MM.1S (cell line): ENCODE data around the gene PTPRD.

Experiments used
- DNase-seq: peaks from one replicate; pipeline ENCODE4 v3.0.0-alpha.2; 2015
- H2AFZ ChIP-seq: fragments of 300-600 bp; sonication (generic); 2 replicates; pipeline ENCODE4 v1.6.0; 2016; ENCODE audit warnings: antibody characterized with exemption, low read length
- H3F3A ChIP-seq: fragments of 300-600 bp; sonication (generic); 2 replicates; pipeline ENCODE4 v1.6.1; 2016; ENCODE audit warnings: mild to moderate bottlenecking, antibody characterized with exemption, low read length, moderate library complexity, mixed read lengths; ENCODE audit not compliant: insufficient read depth
- H3K27ac ChIP-seq: fragments of 300-600 bp; sonication (generic); 2 replicates; pipeline ENCODE4 v1.5.1; 2016; ENCODE audit warnings: mild to moderate bottlenecking, low read length
- H3K27me3 ChIP-seq: fragments of 300-600 bp; sonication (generic); replicated peaks from 2 replicates; pipeline ENCODE4 v1.6.0; 2016; ENCODE audit warnings: low read length; ENCODE audit not compliant: insufficient read depth
- H3K36me3 ChIP-seq: fragments of 300-600 bp; sonication (generic); replicated peaks from 2 replicates; pipeline ENCODE4 v1.6.1; 2016; ENCODE audit warnings: mild to moderate bottlenecking, low read length, mixed read lengths; ENCODE audit not compliant: insufficient read depth
- H3K4me1 ChIP-seq: fragments of 300-600 bp; sonication (generic); 2 replicates; pipeline ENCODE4 v1.6.1; 2016; ENCODE audit warnings: low read length, mixed read lengths
- H3K4me2 ChIP-seq: fragments of 300-600 bp; sonication (generic); 2 replicates; pipeline ENCODE4 v1.6.0; 2016; ENCODE audit warnings: low read depth, low read length
- H3K4me3 ChIP-seq: fragments of 300-600 bp; sonication (generic); 2 replicates; pipeline ENCODE4 v1.5.1; 2016; ENCODE audit warnings: low read length, mixed read lengths
- H3K79me2 ChIP-seq: fragments of 300-600 bp; sonication (generic); 2 replicates; pipeline ENCODE4 v1.6.1; 2016; ENCODE audit warnings: mixed run types, low read length, mixed read lengths
- H3K9ac ChIP-seq: fragments of 300-600 bp; sonication (generic); 2 replicates; pipeline ENCODE4 v1.6.1; 2016; ENCODE audit warnings: low read length, mixed read lengths
- H3K9me2 ChIP-seq: fragments of 300-600 bp; sonication (generic); replicated peaks from 2 replicates; pipeline ENCODE4 v1.6.1; 2016; ENCODE audit warnings: mild to moderate bottlenecking, low read length, mixed read lengths; ENCODE audit not compliant: insufficient read depth
- H3K9me3 ChIP-seq: fragments of 300-600 bp; sonication (generic); replicated peaks from 2 replicates; pipeline ENCODE4 v1.6.1; 2016; ENCODE audit warnings: mild to moderate bottlenecking, low read length, mixed read lengths; ENCODE audit not compliant: insufficient read depth
- H4K20me1 ChIP-seq: fragments of 300-600 bp; sonication (generic); 2 replicates; pipeline ENCODE4 v1.6.1; 2016; ENCODE audit warnings: mild to moderate bottlenecking, low read length, moderate library complexity, mixed read lengths; ENCODE audit not compliant: insufficient read depth
- CTCF ChIP-seq: fragments of 300-600 bp; sonication (generic); IDR thresholded peaks from 2 replicates; pipeline ENCODE4 v1.5.1; 2016; ENCODE audit warnings: antibody characterized with exemption, low read length, mixed read lengths
- EZH2 ChIP-seq: fragments of 300-600 bp; sonication (generic); optimal IDR thresholded peaks from 2 replicates; pipeline ENCODE3; 2017; ENCODE audit warnings: low read depth, mild to moderate bottlenecking, antibody characterized with exemption, low read length, mixed read lengths
- EZH2phosphoT487 ChIP-seq: fragments of 300-600 bp; sonication (generic); IDR thresholded peaks from 2 replicates; pipeline ENCODE4 v1.6.1; 2018; ENCODE audit warnings: antibody characterized with exemption, low read length

Gene PTPRD

GRCh38 chr9:8349901-8350300, 2262.9 kb downstream of the PTPRD start:
- Histone ChIP-seq H3K79me2 (no peaks in the 10 kb centered on the region), H3F3A (no peaks in the 10 kb centered on the region), H3K36me3 (no peaks in the 10 kb centered on the region), H2AFZ (no peak overlapping the region), H3K27ac (no peak overlapping the region), H3K9me3 (no peaks in the 10 kb centered on the region), H3K4me3 (no peak overlapping the region), H3K9me2 (no peaks in the 10 kb centered on the region), H3K4me1 (no peaks in the 10 kb centered on the region), H3K4me2 (no peak overlapping the region), H4K20me1 (no peaks in the 10 kb centered on the region), H3K9ac (no peak overlapping the region), H3K27me3 (no peaks in the 10 kb centered on the region)
- DNase-seq = no peak
- TF ChIP-seq CTCF (no peak), EZH2phosphoT487 (no peak), EZH2 (no peak)

- no peaks in the 10 kb centered on the region for H4K20me1 ChIP-seq
- H3K4me3 ChIP-seq = no peak overlapping the region
- no peak overlapping the region for H3K9ac ChIP-seq
- H3K79me2 ChIP-seq = no peaks in the 10 kb centered on the region
- no peaks in the 10 kb centered on the region for H3K9me3 ChIP-seq
- no peaks in the 10 kb centered on the region for H3F3A ChIP-seq
- no peak overlapping the region for H3K4me2 ChIP-seq
- H3K4me1 ChIP-seq = no peaks in the 10 kb centered on the region
- H3K27ac ChIP-seq = no peak overlapping the region
- no peak for DNase-seq
- TF ChIP-seq EZH2phosphoT487 (no peak), EZH2 (no peak), CTCF (no peak)
- H3K9me2 ChIP-seq = no peaks in the 10 kb centered on the region
- H2AFZ ChIP-seq = no peak overlapping the region
- no peaks in the 10 kb centered on the region for H3K36me3 ChIP-seq
- H3K27me3 ChIP-seq = no peaks in the 10 kb centered on the region
Observed at GRCh38 chr9:8349376-8349775, 2263.4 kb downstream of the PTPRD start.

GRCh38 chr9:8348756-8349155, 2264.0 kb downstream of the PTPRD start:
- H3K27ac ChIP-seq = no peak overlapping the region
- no peaks in the 10 kb centered on the region for H3K27me3 ChIP-seq
- H3K9me2 ChIP-seq = no peaks in the 10 kb centered on the region
- H3K36me3 ChIP-seq = no peaks in the 10 kb centered on the region
- H3K79me2 ChIP-seq = no peaks in the 10 kb centered on the region
- no peaks in the 10 kb centered on the region for H3K9me3 ChIP-seq
- H4K20me1 ChIP-seq = no peaks in the 10 kb centered on the region
- no peak overlapping the region for H3K9ac ChIP-seq
- no peak for TF ChIP-seq EZH2
- TF ChIP-seq CTCF = no peak
- TF ChIP-seq EZH2phosphoT487 = no peak
- no peaks in the 10 kb centered on the region for H3K4me1 ChIP-seq
- DNase-seq = no peak
- H3F3A ChIP-seq = no peaks in the 10 kb centered on the region
- H3K4me2 ChIP-seq = no peak overlapping the region
- no peak overlapping the region for H3K4me3 ChIP-seq
- no peak overlapping the region for H2AFZ ChIP-seq

- Histone ChIP-seq H3F3A (no peaks in the 10 kb centered on the region), H3K9me2 (no peaks in the 10 kb centered on the region)
Observed at GRCh38 chr9:8346296-8346695, 2266.5 kb downstream of the PTPRD start.

More at GRCh38 chr9:8346296-8346695, 2266.5 kb downstream of the PTPRD start:
- DNase-seq = no peak
- H3K36me3 ChIP-seq = no peaks in the 10 kb centered on the region
- H2AFZ ChIP-seq = no peak overlapping the region
- no peaks in the 10 kb centered on the region for H3K27me3 ChIP-seq
- H3K9ac ChIP-seq = no peak overlapping the region
- no peaks in the 10 kb centered on the region for H3K79me2 ChIP-seq
- H3K4me3 ChIP-seq = no peak overlapping the region
- no peaks in the 10 kb centered on the region for H3K4me1 ChIP-seq
- no peaks in the 10 kb centered on the region for H4K20me1 ChIP-seq
- no peak overlapping the region for H3K27ac ChIP-seq
- H3K9me3 ChIP-seq = no peaks in the 10 kb centered on the region
- H3K4me2 ChIP-seq = no peak overlapping the region
- TF ChIP-seq CTCF (no peak), EZH2phosphoT487 (no peak), EZH2 (no peak)
